Heart right ventricle (tissue), 16 donors: ENCODE results near the gene MYH14. TPM values are rescaled to one million over a fixed set of nuclear protein-coding genes. Genes with fewer than 3 reads are reported as not detected.

Experiments
- ATAC-seq, 8 donors: fragments of 200-7000 bp; cut with Tn5 transposase; one replicate each; pipeline ENCODE4 v1.9.1; 2020; ENCODE audit warnings: mild to moderate bottlenecking in 8 of 8, moderate library complexity in 8 of 8, moderate number of reproducible peaks in 1 of 8
- DNase-seq, 2 donors: peaks; one replicate each; pipeline ENCODE4 v3.0.0-alpha.2; 2020
- H3K27ac ChIP-seq, 10 donors: fragments of 200-600 bp; sonication (generic) in 2 of 10; one replicate each; pipeline versions ENCODE4 v1.5.0 to v1.8.0; 2020 to 2022; ENCODE audit warnings: mild to moderate bottlenecking in 3 of 10
- H3K27me3 ChIP-seq, 7 donors: fragments of 200-600 bp; one replicate each; pipeline ENCODE4 v1.8.0; 2021 to 2022; ENCODE audit warnings: mild to moderate bottlenecking in 2 of 7
- H3K36me3 ChIP-seq, 9 donors: fragments of 200-600 bp; sonication (generic) in 1 of 9; one replicate each; pipeline versions ENCODE4 v1.5.0 to v1.8.0; 2020 to 2022; ENCODE audit warnings: mild to moderate bottlenecking in 2 of 9
- H3K4me1 ChIP-seq, 9 donors: fragments of 200-600 bp; sonication (generic) in 1 of 9; one replicate each; pipeline versions ENCODE4 v1.5.0 to v1.8.0; 2020 to 2022; ENCODE audit warnings: mild to moderate bottlenecking in 4 of 9
- H3K4me3 ChIP-seq, 10 donors: fragments of 200-600 bp; sonication (generic) in 2 of 10; one replicate each; pipeline versions ENCODE4 v1.5.0 to v1.8.0; 2020 to 2022; ENCODE audit warnings: mild to moderate bottlenecking in 7 of 10, moderate library complexity in 2 of 10
- H3K9me3 ChIP-seq, 11 donors: fragments of 200-600 bp in 10 of 11; sonication (generic) in 2 of 11; one replicate each; pipeline versions ENCODE4 v1.5.0 to v1.8.0; 2013 to 2022; ENCODE audit warnings: mild to moderate bottlenecking in 2 of 11, control low read depth in 1 of 11, moderate library complexity in 1 of 11
- WGBS, 2 donors: extraction: QIAGEN DNeasy Blood & Tissue Kit; methylation state at CpG; one replicate each; pipeline ENCODE4 v1.1.7; 2013; ENCODE audit warnings: inconsistent platforms in 1 of 2; 5-methylcytosine and 5-hydroxymethylcytosine counted together
- intact Hi-C, 10 donors: fragments of 100-400 bp; cut with DNase I; formaldehyde crosslinking; loops; one replicate each; pipeline versions ENCODE4 v1.11.1 to v1.14.2; 2022
- polyA plus RNA-seq, 2 donors: library from polyadenylated mRNA; stranded (reverse); fragments of 200-250 nt; gene quantifications; one replicate each; pipeline ENCODE4 v1.2.3, GENCODE V29; 2013
- total RNA-seq, 10 donors: library from RNA; stranded (reverse); fragmentation: NEBNext Ultra II Directional in 3 of 10; extraction: Animal tissue kit (Norgen Biotek cat#: 25700) in 3 of 10; gene quantifications; one replicate each; pipeline versions ENCODE4 v1.2.1 to v1.2.4, GENCODE V29; 2021 to 2023
- TF ChIP-seq, protein P1 (sequence below), 9 donors: fragments of 200-600 bp; sonication (generic) in 2 of 9; IDR thresholded peaks; one replicate each; pipeline versions ENCODE4 v1.5.0 to v1.8.0; 2021 to 2022; ENCODE audit warnings: antibody characterized with exemption in 9 of 9, mild to moderate bottlenecking in 5 of 9, moderate library complexity in 1 of 9
- donor health status: Arrhythmogenic right ventricular cardiomyopathy.
- donor health status: ischemic (EF 13 %, LVEDD 7.1; RV severe dilation, severe dysfunction).
- donor health status: healthy with polysubstance abuse.
- donor health status: DM: no; HTN: yes; CAD: no.
- donor health status: DM: no; HTN: no; CAD: no.
- donor health status: ischemic (EF 25% LVEDD 6.9; RV normal size, moderate dysfunction).
- donor health status: ischemic (EF 25% LVEDD 5.7; RV mildly dilated, moderate dysfunction).
- donor health status: healthy.
- donor health status: DM: yes; HTN: yes; CAD: no.
- donor health status: Ischemic cardiomyopathy.
- donor health status: ischemic (EF 35%, LVEDD 5.7; RV mildly dilated, moderate dysfunction).
- donor health status: nonischemic (EF 11% LVEDD 7.7; RV severe dilation, severe dysfunction).
- donor health status: DM: yes; HTN: yes; CAD: no.
- donor health status: PGD.
- donor health status: ischemic (EF 29% LVEDD 5.4; RV normal size, mild dysfunction).
- donor health status: nonischemic (EF 23%, LVEDD 6.1; RV moderate dilation, normal function).

The MYH14 gene
- total and polyA plus RNA-seq, 12 donors = 29.3 to 149 (median 102) TPM

DNA sequence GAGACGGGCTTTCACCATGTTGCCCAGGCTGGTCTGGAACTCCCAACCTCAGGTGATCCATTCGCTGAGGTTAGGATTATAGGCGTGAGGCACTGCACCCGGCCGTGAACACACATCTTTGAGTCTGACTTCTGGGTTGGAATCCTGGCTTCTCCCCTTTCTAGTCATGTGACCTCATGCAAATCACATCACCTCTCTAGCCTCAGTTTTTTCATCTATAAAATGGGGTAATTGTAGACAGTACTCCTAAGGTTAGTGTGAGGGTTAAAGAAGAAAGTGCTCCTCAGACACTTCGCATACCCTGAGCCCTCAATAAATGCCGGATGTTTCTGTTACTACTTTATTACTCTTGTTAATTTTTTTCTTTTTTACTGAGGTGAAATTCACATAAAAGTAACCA, 70.4 kb downstream of the MYH14 start:
- peaks cover 0 to 6% (median 0%) of the 10 kb centered on the region in 9 donors for H3K4me1 ChIP-seq
- no peak for ATAC-seq
- DNase-seq = no peak
- no peaks in the 10 kb centered on the region for H3K9me3 ChIP-seq
- H3K27me3 ChIP-seq = no peaks in the 10 kb centered on the region
- intact Hi-C loops = no loop called here
- no peak overlapping the region for H3K4me3 ChIP-seq
- H3K36me3 ChIP-seq = peaks cover 0 to 60% (median 0%) of the 10 kb centered on the region in 9 donors
- TF ChIP-seq, protein P1, sequence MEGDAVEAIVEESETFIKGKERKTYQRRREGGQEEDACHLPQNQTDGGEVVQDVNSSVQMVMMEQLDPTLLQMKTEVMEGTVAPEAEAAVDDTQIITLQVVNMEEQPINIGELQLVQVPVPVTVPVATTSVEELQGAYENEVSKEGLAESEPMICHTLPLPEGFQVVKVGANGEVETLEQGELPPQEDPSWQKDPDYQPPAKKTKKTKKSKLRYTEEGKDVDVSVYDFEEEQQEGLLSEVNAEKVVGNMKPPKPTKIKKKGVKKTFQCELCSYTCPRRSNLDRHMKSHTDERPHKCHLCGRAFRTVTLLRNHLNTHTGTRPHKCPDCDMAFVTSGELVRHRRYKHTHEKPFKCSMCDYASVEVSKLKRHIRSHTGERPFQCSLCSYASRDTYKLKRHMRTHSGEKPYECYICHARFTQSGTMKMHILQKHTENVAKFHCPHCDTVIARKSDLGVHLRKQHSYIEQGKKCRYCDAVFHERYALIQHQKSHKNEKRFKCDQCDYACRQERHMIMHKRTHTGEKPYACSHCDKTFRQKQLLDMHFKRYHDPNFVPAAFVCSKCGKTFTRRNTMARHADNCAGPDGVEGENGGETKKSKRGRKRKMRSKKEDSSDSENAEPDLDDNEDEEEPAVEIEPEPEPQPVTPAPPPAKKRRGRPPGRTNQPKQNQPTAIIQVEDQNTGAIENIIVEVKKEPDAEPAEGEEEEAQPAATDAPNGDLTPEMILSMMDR (IDR thresholded peaks at IDR 0.05) = no peak
- 86 to 90% methylated on average over 7 of the region's 7 CpGs for WGBS, 2 donors
- H3K27ac ChIP-seq = no peak overlapping the region

DNA sequence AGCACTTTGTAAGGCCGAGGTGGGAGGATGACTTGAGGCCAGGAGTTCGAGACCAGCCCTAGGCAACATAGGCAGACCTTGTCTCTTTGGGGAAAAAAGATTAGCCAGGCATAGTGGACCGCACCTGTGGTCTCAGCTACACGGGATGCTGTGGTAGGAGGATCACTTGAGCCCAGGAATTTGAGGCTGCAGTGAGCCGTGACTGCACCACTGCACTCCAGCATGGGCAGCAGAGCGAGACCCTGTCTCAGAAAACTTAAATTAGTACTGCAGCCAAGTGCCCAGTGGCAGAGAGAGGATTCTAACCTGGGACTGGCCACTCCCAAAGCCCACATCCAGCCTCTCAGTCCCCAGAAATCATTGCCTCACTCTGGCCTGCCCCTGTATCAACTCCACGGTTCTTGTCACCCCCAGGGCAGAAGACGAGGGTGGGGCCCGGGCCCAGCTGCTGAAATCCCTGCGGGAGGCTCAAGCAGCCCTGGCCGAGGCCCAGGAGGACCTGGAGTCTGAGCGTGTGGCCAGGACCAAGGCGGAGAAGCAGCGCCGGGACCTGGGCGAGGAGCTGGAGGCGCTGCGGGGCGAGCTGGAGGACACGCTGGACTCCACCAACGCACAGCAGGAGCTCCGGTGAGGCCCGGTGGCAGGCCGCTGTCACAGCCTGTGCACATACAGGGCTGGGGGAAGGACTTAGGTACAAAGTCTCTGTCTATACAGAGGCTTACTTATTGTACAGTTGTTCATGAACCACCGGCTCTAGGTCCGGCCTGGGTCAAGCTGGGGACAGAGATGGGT, 72.4 kb downstream of the MYH14 start:
- TF ChIP-seq, protein P1 (IDR thresholded peaks at IDR 0.05) = no peak
- Histone ChIP-seq H3K27ac (no peak overlapping the region), H3K4me3 (no peak overlapping the region), H3K4me1 (no peaks in the 10 kb centered on the region), H3K36me3 (peaks cover 0 to 71% (median 0%) of the 10 kb centered on the region in 9 donors), H3K27me3 (no peaks in the 10 kb centered on the region), H3K9me3 (no peaks in the 10 kb centered on the region)
- ATAC-seq (no peak), DNase-seq (no peak)
- WGBS, 2 donors = 75 to 84% methylated on average over 26 of the region's 26 CpGs
- intact Hi-C loops = no loop called here

DNA sequence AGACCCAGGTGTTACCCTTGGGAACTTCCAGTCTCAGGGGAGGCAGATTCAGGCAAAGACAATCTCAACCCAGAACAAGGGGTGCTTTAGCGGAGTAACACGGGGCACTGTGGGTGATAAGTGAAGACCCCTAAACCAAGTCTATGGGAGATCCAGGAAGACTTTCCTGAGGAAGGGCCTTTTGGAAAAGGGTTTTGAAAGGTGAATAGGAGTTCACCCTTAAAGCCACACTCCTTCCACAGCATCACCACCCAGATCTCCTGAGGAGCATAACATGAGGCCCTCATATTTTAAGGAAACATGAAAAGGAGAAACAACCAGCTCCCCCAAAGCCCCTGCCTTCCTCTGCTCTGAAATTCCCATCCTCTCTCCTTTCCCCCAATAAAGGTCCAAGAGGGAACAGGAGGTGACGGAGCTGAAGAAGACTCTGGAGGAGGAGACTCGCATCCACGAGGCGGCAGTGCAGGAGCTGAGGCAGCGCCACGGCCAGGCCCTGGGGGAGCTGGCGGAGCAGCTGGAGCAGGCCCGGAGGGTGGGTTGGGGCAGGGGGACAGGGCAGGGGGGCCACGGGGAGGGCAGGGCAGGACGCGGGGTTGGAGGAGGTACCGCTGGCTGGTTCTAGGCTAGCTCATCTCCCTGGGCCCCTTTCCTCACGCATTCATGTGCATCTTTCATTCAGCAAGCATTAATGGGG, 73.1 kb downstream of the MYH14 start:
- Histone ChIP-seq H3K4me3 (no peak overlapping the region), H3K36me3 (peaks cover 0 to 72% (median 4%) of the 10 kb centered on the region in 9 donors), H3K4me1 (no peaks in the 10 kb centered on the region), H3K9me3 (no peaks in the 10 kb centered on the region), H3K27ac (no peak overlapping the region), H3K27me3 (no peaks in the 10 kb centered on the region)
- ATAC-seq (no peak), DNase-seq (no peak)
- TF ChIP-seq, protein P1 (IDR thresholded peaks at IDR 0.05) = no peak
- WGBS, 2 donors = 83 to 89% methylated on average over 15 of the region's 15 CpGs
- intact Hi-C loops = no loop called here

DNA sequence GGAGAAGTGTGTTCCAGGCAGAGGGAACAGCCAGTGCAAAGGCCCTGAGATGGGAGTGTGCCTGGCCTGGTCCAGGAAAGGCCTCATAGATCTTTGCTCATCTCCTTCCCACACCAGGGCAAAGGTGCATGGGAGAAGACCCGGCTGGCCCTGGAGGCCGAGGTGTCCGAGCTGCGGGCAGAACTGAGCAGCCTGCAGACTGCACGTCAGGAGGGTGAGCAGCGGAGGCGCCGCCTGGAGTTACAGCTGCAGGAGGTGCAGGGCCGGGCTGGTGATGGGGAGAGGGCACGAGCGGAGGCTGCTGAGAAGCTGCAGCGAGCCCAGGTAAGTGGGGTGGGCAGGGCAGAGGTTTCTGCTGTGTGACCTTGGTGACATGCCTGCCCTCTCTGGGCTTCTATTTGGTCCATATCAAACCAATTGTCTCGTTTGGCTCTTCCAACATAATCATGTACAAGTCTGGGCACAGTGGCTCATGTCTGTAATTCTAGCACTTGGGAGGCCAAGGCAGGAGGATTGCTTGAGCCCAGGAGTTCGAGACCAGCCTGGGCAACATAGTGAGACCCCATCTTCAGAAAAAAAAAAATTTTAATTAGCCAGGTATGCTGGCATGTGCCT, 74.7 kb downstream of the MYH14 start:
- H3K9me3 ChIP-seq = no peaks in the 10 kb centered on the region
- H3K4me3 ChIP-seq = no peak overlapping the region
- 86 to 90% methylated on average over 14 of the region's 14 CpGs for WGBS, 2 donors
- H3K27me3 ChIP-seq = no peaks in the 10 kb centered on the region
- intact Hi-C loops = no loop called here
- no peak for ATAC-seq
- H3K4me1 ChIP-seq = no peaks in the 10 kb centered on the region
- DNase-seq = no peak
- H3K27ac ChIP-seq = no peak overlapping the region
- H3K36me3 ChIP-seq = peaks cover 0 to 66% (median 4%) of the 10 kb centered on the region in 9 donors
- TF ChIP-seq, protein P1 (IDR thresholded peaks at IDR 0.05) = no peak
